Superior temporal gyrus (tissue), 1 donor: ENCODE results near the gene FBXL20.
"Not testable (repeated sequence)": the region's sequence is repeated elsewhere in the genome, so short reads cannot be mapped to it uniquely, and the experiment has no call there.

Experiments used
- DNase-seq: peaks from one replicate; pipeline ENCODE4 v3.0.0-alpha.2; 2016; ENCODE audit errors: extremely low spot score

FBXL20 gene

DNA sequence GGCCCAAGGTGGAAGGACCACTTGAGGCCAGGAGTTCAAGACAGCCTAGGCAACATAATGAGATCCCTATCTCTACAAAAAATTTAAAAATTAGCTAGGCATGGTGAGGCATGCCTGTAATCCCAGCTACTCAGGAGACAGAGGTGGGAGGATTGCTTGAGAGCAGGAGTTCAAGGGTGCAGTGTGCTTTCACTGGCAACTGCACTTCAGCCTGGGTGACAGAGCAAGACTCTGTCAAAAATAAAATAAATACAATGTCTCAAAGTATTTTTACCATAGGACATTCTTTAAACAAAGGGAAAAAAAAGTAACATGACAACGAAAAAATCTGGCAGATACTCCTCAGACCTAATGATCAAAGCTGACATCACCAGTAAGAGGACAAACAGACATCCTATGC is 72.6 kb downstream of the FBXL20 start:
- DNase-seq, result no peak

DNA sequence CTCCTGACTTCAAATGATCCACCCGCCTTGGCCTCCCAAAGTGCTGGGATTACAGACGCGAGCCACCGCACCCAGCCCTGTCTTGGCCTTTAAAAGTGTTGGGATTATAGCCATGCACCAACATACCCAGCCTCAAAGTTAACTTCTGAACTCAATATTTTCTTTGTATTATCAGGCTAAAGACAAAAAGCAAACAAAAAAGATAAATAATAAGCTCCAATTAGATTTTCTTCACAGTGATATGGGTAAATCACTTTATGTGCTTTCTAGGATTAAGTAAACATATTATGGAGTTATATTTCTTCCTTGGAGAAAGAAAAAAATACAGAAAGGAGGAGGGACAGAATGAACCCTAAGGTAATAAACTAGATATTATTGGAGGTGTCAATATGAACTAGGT is 74.3 kb downstream of the FBXL20 start:
- DNase-seq, result no peak

DNA sequence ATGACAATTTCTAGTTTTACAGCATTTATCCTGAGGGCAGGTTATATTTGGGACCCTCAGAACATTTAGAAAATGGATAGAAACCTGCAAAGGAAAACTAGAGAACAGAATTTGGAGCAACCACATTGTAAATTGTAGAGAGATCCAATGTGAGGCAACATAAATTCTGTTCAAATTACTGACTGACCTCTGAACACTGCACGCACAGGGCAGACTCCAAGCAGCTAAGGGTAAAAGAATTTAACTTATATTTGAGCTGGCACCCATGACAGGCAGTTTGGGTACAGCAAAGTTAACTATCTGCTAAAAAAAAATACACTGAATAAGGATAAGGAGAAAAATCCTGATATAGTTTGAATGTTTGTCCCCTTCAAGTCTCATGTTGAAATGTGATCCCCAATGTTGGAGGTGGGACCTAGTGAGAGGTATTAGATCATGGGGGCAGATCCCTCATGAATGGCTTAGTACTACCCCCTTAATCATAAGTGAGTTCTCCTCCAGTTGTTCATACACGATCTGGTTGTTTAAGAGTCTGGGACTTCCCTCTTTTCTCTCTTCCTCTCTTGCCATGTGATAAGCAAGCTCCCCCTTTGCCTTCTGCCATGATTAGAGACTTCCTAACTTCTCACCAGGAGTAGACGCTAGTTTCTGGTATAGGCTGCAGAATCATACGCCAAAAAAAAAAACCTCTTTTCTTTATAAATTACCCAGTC is 75.7 kb downstream of the FBXL20 start:
- no peak for DNase-seq

DNA sequence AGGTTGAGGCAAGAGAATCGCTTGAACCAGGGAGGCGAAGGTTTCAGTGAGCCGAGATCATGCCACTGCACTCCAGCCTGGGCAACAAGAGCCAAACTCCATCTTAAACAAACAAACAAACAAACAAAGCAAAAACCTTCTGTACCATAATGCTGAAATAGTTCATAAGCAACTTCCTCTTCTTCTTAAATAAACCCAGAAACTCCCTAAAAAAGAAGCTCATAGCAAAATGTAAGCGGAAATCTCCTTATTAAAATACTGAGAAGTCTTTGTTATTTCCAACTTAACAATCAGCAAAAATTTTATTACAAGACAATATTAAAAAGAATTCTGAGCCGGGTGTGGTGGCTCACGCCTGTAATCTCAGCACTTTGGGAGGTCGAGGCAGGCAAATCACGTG is 82.8 kb downstream of the FBXL20 start:
- no peak for DNase-seq

GRCh38 chr17:39306509-39307212 is 94.8 kb downstream of the FBXL20 start:
- no peak for DNase-seq

- no peak for DNase-seq
These were observed 95.4 kb downstream of the FBXL20 start for GRCh38 chr17:39305978-39306377.

GRCh38 chr17:39304188-39304587 is 97.2 kb downstream of the FBXL20 start:
- DNase-seq, result no peak

- no peak for DNase-seq
These were observed 107.4 kb downstream of the FBXL20 start for GRCh38 chr17:39294060-39294459.

GRCh38 chr17:39292546-39292945 is 108.9 kb downstream of the FBXL20 start:
- DNase-seq, result not testable (repeated sequence)

DNA sequence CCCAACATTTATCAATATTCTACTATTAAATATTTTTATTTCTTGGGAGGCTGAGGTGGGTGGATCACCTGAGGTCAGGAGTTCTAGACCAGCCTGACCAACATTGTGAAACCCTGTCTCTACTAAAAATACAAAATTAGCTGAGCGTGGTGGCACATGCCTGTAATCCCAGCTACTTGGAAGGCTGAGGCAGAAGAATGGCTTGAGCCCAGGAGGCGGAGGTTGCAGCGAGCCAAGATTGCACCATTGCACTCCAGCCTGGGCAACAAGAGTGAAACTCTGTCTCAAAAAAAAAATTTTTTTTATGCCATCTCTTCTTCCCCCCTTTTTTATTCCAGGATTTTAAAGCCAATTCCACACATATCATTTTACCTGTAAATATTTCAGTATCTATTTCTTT is 114.9 kb downstream of the FBXL20 start:
- not testable (repeated sequence) for DNase-seq

DNA sequence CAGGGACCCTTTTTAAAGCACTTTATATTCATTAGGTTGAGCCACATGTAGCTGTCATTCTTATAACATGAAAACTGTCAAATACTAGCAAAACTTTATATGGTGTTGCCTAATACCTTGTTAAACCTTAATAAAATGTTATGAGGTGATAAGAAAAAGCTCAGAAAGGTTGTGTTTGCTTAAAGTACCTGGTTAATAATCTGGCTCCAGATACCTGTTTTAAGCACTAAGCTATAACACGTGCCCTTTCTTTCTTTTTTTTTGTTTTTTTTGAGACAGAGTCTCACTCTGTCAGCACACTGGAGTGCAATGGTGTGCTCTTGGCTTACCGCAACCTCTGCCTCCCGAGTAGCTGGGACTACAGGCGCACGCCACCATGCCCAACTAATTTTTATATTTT is 116.7 kb downstream of the FBXL20 start:
- DNase-seq, result no peak

DNA sequence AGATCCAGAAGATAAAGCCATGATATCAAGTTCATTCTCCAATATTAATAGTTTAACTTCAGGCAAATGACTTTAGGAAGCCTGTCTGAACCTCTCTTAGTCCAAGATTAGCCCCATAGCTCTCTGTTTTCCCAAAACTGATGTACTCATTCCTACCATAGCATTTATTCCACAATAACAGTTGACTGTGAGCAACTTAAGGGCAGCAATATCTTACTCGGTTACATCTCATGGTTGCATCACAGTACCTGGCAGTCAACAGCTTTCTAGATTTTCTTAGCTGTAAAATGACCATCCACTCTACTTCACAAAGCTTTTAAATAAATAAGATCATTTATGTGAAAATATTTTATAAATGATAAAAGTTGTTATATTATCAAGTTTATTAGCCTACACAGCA is 117.5 kb downstream of the FBXL20 start:
- no peak for DNase-seq

DNA sequence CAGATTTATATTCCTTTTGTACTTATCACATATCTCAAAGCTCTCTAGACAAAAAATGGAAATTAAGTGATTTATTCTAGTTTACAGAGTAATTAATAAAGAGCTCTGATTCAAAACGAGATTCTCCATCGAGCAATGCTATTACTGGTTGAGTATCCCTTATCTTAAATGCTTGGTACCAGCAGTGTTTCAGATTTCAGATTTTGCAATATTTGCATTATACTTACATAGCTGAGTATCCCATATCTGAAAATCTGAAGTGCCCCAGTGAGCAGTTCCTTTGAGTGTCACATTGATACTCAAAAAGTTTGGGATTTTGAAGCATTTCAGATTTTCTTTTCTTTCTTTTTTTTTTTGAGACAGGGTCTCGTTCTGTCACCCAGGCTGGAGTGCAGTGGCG is 118.3 kb downstream of the FBXL20 start:
- no peak for DNase-seq

DNA sequence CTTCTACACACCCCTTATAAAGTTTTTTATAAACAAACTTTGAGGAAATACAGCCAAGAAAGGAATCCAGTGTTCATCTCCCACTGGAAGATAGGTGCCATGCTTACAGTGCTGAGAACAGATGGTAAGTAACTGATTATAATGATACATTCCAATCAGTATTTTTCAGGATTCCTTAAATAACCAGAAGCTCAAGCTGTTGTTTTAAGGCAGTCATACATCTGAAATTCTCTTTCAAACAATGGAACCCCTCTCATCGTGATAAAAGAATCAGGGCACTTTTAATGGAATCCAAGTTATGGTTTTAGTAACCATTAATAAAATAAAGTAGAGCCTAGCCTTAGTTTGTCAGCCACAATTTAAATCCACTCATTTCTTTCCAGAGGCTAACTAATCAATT is 119.6 kb downstream of the FBXL20 start:
- no peak for DNase-seq

GRCh38 chr17:39278246-39278645 is 123.2 kb downstream of the FBXL20 start:
- DNase-seq, result not testable (repeated sequence)

DNA sequence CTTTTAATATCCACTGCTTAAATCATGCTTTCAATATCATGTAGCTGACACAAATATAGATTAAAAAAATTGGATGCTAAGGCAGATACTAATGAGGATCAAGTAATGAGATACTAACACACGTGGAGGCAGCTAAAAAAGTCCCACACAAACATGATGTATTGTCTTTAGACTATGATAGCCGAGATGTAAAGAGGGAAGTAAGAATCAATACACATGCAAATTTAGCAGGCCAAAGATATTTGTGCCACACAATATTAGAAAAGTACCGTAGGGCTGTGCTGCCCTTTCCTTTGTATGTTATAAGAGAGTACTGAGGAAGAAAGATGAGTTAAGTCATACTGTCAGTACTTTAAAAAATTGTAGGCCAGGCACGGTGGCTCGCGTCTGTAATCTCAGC is 124.3 kb downstream of the FBXL20 start:
- no peak for DNase-seq

DNA sequence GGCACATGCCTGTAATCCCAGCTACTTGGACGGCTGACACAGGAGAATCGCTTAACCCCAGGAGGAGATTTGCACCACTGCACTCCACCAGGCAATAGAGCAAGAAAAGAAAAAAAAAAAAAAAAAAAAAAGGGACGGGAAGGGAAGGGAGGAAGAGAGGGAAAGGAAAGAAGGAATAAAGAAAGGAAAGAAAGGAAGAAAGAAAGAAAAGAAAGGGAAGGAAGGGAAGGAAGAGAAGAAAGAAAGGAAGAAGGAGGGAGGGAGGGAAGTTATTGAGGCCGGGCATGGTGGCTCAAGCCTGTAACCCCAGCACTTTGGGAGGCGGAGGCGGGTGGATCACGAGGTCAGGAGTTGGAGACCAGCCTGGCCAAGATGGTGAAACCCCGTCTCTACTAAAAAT is 125.3 kb downstream of the FBXL20 start:
- DNase-seq, result no peak

DNA sequence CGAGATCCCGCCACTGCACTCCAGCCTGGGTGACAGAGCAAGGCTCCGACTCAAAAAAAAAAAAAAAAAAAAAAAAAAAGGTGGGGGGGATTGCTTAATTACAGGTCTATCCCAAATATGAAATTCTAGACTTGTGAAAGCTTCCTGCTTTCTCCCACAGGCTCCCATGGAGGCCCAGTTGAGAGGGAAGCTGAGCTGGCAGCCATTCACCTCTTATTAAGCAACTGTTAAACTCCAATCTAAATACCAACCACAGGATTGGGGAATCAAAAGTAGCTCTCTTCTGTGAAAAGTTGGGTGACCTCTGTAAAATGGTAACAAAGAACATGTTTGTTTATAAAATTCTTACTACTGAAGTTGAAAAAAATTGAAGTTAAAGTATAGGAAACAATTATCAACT is 129.9 kb downstream of the FBXL20 start:
- no peak for DNase-seq

- DNase-seq, result no peak
These were observed 130.5 kb downstream of the FBXL20 start for GRCh38 chr17:39270923-39271322.

- DNase-seq, result no peak
These were observed 137.3 kb downstream of the FBXL20 start for GRCh38 chr17:39264119-39264518.

- DNase-seq, result no peak
These were observed 140.1 kb downstream of the FBXL20 start for GRCh38 chr17:39261286-39261685.

DNA sequence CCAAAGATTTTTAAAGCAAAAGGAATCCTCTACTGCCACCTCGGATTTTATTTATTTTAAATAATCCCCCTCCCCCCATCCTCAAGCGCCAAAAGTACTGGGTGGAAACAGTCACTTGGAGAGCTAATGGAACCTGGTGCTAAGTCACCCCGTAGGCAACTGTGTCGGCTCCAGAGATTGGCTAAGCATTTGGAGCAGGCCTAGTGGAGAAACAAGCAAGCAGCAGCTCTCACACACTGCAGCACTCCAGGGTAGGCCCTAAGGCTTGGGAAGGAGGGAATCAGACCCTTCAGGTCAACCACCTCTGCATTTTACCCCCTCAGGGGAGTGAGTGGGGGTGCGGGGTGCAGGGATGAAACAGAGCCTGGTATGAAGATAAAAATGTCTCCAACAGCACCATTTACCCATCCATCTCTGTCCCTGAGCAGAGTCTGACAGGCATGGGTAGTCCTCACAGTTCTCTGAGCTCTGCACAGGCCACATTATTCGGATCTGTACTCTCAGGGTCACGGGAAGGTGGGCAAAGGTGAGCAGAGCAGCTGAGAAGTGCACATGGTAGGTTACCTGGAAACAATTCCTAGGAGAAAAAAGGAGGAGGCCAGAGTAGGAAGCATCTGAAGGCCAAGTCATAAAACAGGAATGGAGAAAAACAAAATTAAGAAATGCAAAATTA is 148.5 kb downstream of the FBXL20 start:
- DNase-seq, result peak; percentile 1

DNA sequence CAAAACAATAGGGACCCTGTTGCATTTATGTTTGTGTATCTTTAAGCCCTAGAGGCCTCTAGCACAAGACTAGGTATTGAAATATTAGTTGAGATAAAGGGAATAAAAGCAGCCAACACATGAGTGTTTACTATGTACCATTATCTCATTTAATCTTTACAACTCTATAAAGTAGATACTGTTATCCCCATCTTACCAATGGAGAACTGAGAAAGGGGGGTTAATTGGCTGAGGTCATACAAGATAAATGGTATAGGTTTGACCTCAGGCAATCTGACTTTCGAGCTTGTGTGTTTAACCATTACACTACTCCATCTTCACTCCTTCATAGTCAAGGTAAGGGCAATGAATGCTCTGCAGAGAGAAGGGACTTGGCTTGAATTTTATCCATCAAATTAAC is 149.4 kb downstream of the FBXL20 start:
- DNase-seq, result peak; percentile 2
